H1 (cell line): ENCODE results near the gene LBP. TPM values are rescaled to one million over a fixed set of nuclear protein-coding genes. Genes with fewer than 3 reads are reported as not detected.

ENCODE experiments used
- CTCF ChIA-PET: fragments of 300-600 bp; sonication (Branson Sonifier 250); formaldehyde crosslinking; loops from one replicate; lab custom pipeline; 2021; ENCODE audit not compliant: partially characterized antibody; lab: Charles Lee
- POLR2A ChIA-PET: fragments of 300-600 bp; sonication (Branson Sonifier 250); formaldehyde crosslinking; loops from one replicate; lab custom pipeline; 2021; ENCODE audit warnings: inconsistent platforms; ENCODE audit not compliant: partially characterized antibody; lab: Charles Lee
- DNase-seq, 2 experiments: peaks; one replicate each; pipeline versions ENCODE4 v3.0.0 to v3.0.0-alpha.2; 2010 to 2022; ENCODE audit warnings: low spot score in 2 of 2, low read depth in 1 of 2, mixed read lengths in 1 of 2
- FAIRE-seq: peaks from 2 replicates; lab custom pipeline; 2011; peaks lifted over from hg19 to GRCh38; lab: Jason Lieb, UNC
- H2AFZ ChIP-seq: 2 replicates; pipeline ENCODE4 v1.8.1; 2012; ENCODE audit warnings: low read length, inconsistent platforms
- H2AK5ac ChIP-seq: 2 replicates; pipeline ENCODE4 v1.6.1; 2013; ENCODE audit warnings: low read depth, low read length
- H2BK120ac ChIP-seq: replicated peaks from 2 replicates; pipeline ENCODE3; 2013; ENCODE audit warnings: low read depth, low read length, inconsistent platforms
- H2BK12ac ChIP-seq: 2 replicates; pipeline ENCODE4 v1.6.1; 2013; ENCODE audit warnings: low read depth, low read length
- H2BK15ac ChIP-seq: 2 replicates; pipeline ENCODE4 v1.6.1; 2013; ENCODE audit warnings: low read length
- H2BK20ac ChIP-seq: 2 replicates; pipeline ENCODE4 v1.6.1; 2013; ENCODE audit warnings: low read length
- H2BK5ac ChIP-seq: 2 replicates; pipeline ENCODE4 v1.6.1; 2013; ENCODE audit warnings: low read depth, low read length
- H3K14ac ChIP-seq: 2 replicates; pipeline ENCODE4 v1.6.1; 2013; ENCODE audit warnings: inconsistent platforms; ENCODE audit not compliant: insufficient read length
- H3K18ac ChIP-seq: 2 replicates; pipeline ENCODE4 v1.6.1; 2013; ENCODE audit warnings: low read length; ENCODE audit errors: extremely low read depth
- H3K23ac ChIP-seq: 2 replicates; pipeline ENCODE4 v1.6.1; 2013; ENCODE audit warnings: inconsistent platforms; ENCODE audit not compliant: insufficient read length
- H3K23me2 ChIP-seq: 2 replicates; pipeline ENCODE4 v1.6.1; 2013; ENCODE audit warnings: low read depth, low read length
- H3K27ac ChIP-seq: 2 replicates; pipeline ENCODE4 v1.6.1; 2011; ENCODE audit warnings: low read depth, low read length, inconsistent platforms
- H3K27me3 ChIP-seq, 4 experiments: replicated peaks in 1 of 4; 1 replicate in 1 of 4; 2 replicates in 3 of 4; pipeline versions ENCODE4 v1.6.1 to v1.8.1; 2011 to 2013; ENCODE audit warnings: low read length in 3 of 4, mild to moderate bottlenecking in 3 of 4, inconsistent platforms in 2 of 4, mixed read lengths in 2 of 4, moderate library complexity in 1 of 4; ENCODE audit not compliant: control insufficient read depth in 3 of 4, insufficient read depth in 3 of 4; ENCODE audit errors: extremely low read depth in 1 of 4
- H3K36me3 ChIP-seq, 4 experiments: 2 replicates each; pipeline versions ENCODE4 v1.6.1 to v1.8.1; 2011 to 2013; ENCODE audit warnings: mild to moderate bottlenecking in 4 of 4, low read length in 3 of 4, moderate library complexity in 2 of 4, control low read depth in 1 of 4, inconsistent platforms in 1 of 4; ENCODE audit not compliant: insufficient read depth in 4 of 4, control insufficient read depth in 2 of 4
- H3K4ac ChIP-seq: replicated peaks from 2 replicates; pipeline ENCODE3; 2013; ENCODE audit warnings: low read length, low read depth, mixed read lengths, inconsistent platforms; ENCODE audit not compliant: insufficient read length
- H3K4me1 ChIP-seq, 4 experiments: replicated peaks in 1 of 4; 1 replicate in 1 of 4; 2 replicates in 3 of 4; pipeline versions ENCODE4 v1.6.1 to v1.8.1; 2011 to 2013; ENCODE audit warnings: low read length in 3 of 4, inconsistent platforms in 2 of 4, mixed read lengths in 1 of 4; ENCODE audit not compliant: insufficient read depth in 4 of 4, control insufficient read depth in 3 of 4
- H3K4me2 ChIP-seq, 2 experiments: 2 replicates each; pipeline versions ENCODE4 v1.6.1 to v1.8.1; 2011 to 2013; ENCODE audit warnings: low read depth in 2 of 2, low read length in 2 of 2, control low read depth in 1 of 2, inconsistent platforms in 1 of 2, mild to moderate bottlenecking in 1 of 2; ENCODE audit not compliant: insufficient read depth in 1 of 2
- H3K4me3 ChIP-seq, 4 experiments: fragments of 200-600, 300-600 bp in 1 of 4; sonication (generic), shearing (Covaris generic), sonication (Bioruptor Twin) in 1 of 4; 2 replicates each; pipeline versions ENCODE4 v1.5.1 to v1.8.1; 2011 to 2016; ENCODE audit warnings: low read length in 4 of 4, low read depth in 3 of 4, control low read depth in 2 of 4, inconsistent platforms in 2 of 4, mild to moderate bottlenecking in 2 of 4, mixed read lengths in 1 of 4, moderate library complexity in 1 of 4; ENCODE audit not compliant: insufficient read depth in 2 of 4; ENCODE audit errors: extremely low read depth in 1 of 4
- H3K56ac ChIP-seq: replicated peaks from 2 replicates; pipeline ENCODE3; 2013; ENCODE audit warnings: low read depth, mild to moderate bottlenecking, mixed read lengths, low read length, inconsistent platforms; ENCODE audit not compliant: insufficient read length
- H3K79me1 ChIP-seq: 2 replicates; pipeline ENCODE4 v1.6.1; 2013; ENCODE audit warnings: low read depth, low read length, control low read depth
- H3K79me2 ChIP-seq, 2 experiments: 2 replicates each; pipeline versions ENCODE4 v1.6.1 to v1.8.1; 2012 to 2013; ENCODE audit warnings: low read length in 2 of 2, mild to moderate bottlenecking in 2 of 2, inconsistent platforms in 1 of 2; ENCODE audit not compliant: insufficient read depth in 2 of 2, control insufficient read depth in 1 of 2
- H3K9ac ChIP-seq, 4 experiments: replicated peaks in 1 of 4; 1 replicate in 1 of 4; 2 replicates in 3 of 4; pipeline versions ENCODE4 v1.6.1 to v1.8.1; 2011 to 2013; ENCODE audit warnings: low read depth in 3 of 4, low read length in 3 of 4, control low read depth in 2 of 4, mild to moderate bottlenecking in 2 of 4, moderate library complexity in 2 of 4, inconsistent platforms in 1 of 4; ENCODE audit errors: extremely low read depth in 1 of 4
- H3K9me3 ChIP-seq, 2 experiments: 2 replicates each; pipeline versions ENCODE4 v1.6.1 to v1.8.1; 2012 to 2013; ENCODE audit warnings: mild to moderate bottlenecking in 2 of 2, moderate library complexity in 2 of 2, control low read depth in 1 of 2, inconsistent platforms in 1 of 2, low read depth in 1 of 2, low read length in 1 of 2, mixed read lengths in 1 of 2; ENCODE audit not compliant: insufficient read depth in 2 of 2
- H4K20me1 ChIP-seq, 2 experiments: replicated peaks in 1 of 2; 2 replicates each; pipeline versions ENCODE3 to v1.8.1; 2011 to 2013; ENCODE audit warnings: inconsistent platforms in 2 of 2, low read length in 2 of 2, mild to moderate bottlenecking in 1 of 2; ENCODE audit not compliant: insufficient read depth in 2 of 2, control insufficient read depth in 1 of 2
- H4K5ac ChIP-seq: 2 replicates; pipeline ENCODE4 v1.6.1; 2013; ENCODE audit warnings: low read length, low read depth, mixed read lengths, inconsistent platforms; ENCODE audit not compliant: insufficient read length
- H4K8ac ChIP-seq: 2 replicates; pipeline ENCODE4 v1.8.0; 2013; ENCODE audit warnings: mild to moderate bottlenecking, moderate library complexity, low read length, inconsistent platforms; ENCODE audit not compliant: insufficient read depth; ENCODE audit errors: extremely low read depth
- H4K91ac ChIP-seq: replicated peaks from 2 replicates; pipeline ENCODE3; 2013; ENCODE audit warnings: low read length, mixed read lengths, inconsistent platforms; ENCODE audit not compliant: insufficient read length
- KDM1A ChIP-seq: fragments of 200-600, 300-600 bp; sonication (generic); IDR thresholded peaks from 2 replicates; pipeline ENCODE4 v1.7.1; 2016; ENCODE audit warnings: mild to moderate bottlenecking, low read length, borderline replicate concordance
- PHF8 ChIP-seq: fragments of 200-600 bp; sonication (generic); conservative IDR thresholded peaks from 2 replicates; pipeline ENCODE4 v1.7.1; 2012; ENCODE audit warnings: low read depth, mild to moderate bottlenecking, inconsistent platforms, low read length, moderate library complexity
- RBBP5 ChIP-seq: IDR thresholded peaks from 2 replicates; pipeline ENCODE4 v1.7.1; 2012; ENCODE audit warnings: low read depth, mild to moderate bottlenecking, inconsistent platforms, low read length, moderate library complexity, borderline replicate concordance
- SIN3A ChIP-seq, 2 experiments: IDR thresholded peaks in 1 of 2; conservative IDR thresholded peaks in 1 of 2; 2 replicates each; pipeline ENCODE4 v1.6.1; 2011 to 2012; ENCODE audit warnings: low read length in 2 of 2, improper control_type of control experiment in 1 of 2, low read depth in 1 of 2, mild to moderate bottlenecking in 1 of 2
- TCF12 ChIP-seq: IDR thresholded peaks from 2 replicates; pipeline ENCODE4 v1.6.1; 2011; ENCODE audit warnings: low read depth, mild to moderate bottlenecking, low read length
- WGBS, 2 experiments: shearing (Covaris generic) in 1 of 2; methylation state at CpG; one replicate each; pipeline versions ENCODE4 v1.1.6 to v1.1.7; 2013 to 2015; ENCODE audit warnings: low lambda C conversion rate in 2 of 2, mixed read lengths in 2 of 2, inconsistent platforms in 1 of 2, low coverage in 1 of 2, missing lambda C conversion rate in 1 of 2; ENCODE audit not compliant: insufficient replicate concordance in 2 of 2, insufficient coverage in 1 of 2, insufficient read length in 1 of 2; ENCODE audit errors: extremely low coverage in 1 of 2, missing lambda C conversion rate in 1 of 2; 5-methylcytosine and 5-hydroxymethylcytosine counted together
- polyA plus RNA-seq, 7 experiments: library from polyadenylated mRNA; depleted of rRNA in 3 of 7; stranded (reverse) in 5 of 7; unstranded in 2 of 7; fragments of >200 nt in 5 of 7; fragments of 200-250 nt in 2 of 7; gene quantifications; 1 replicate in 5 of 7; 2 replicates in 1 of 7; 4 replicates in 1 of 7; pipeline versions ENCODE4 v1.2.1 to v1.2.3, GENCODE V29; 2011 to 2013; ENCODE audit warnings: missing spikeins in 2 of 7, mixed read lengths in 2 of 7
- total RNA-seq: library from RNA; stranded (reverse); fragmentation: NEBNext Ultra II Directional; extraction: Animal tissue kit (Norgen Biotek cat#: 25700); gene quantifications from 2 replicates; pipeline ENCODE4 v1.2.1, GENCODE V29; 2021

LBP gene
- total and polyA plus RNA-seq, 2 of the 8 experiments (the other 6 are each of a cell fraction or from before 2014, with no cell fraction given), result 0.60 to 0.63 TPM

- H3K79me1 ChIP-seq, result no peaks in the 10 kb centered on the region
- H3K9ac ChIP-seq, result no peak overlapping the region
- H2BK120ac ChIP-seq, result peak overlapping the region; percentile 91
- H3K4me2 ChIP-seq, result no peak overlapping the region; a peak in 1 of 4 replicates
- POLR2A ChIA-PET, result interaction anchor here (1.0 kb wide), 1 partner anchor 11 kb away, joined by 4 read pairs; no protein-coding TSS in a partner anchor
- DNase-seq (no peak), FAIRE-seq (no peak)
- WGBS, 2 experiments, result 91% methylated on average over 16 of the region's 16 CpGs; no CpG with 5 or more reads in 1 of the 2 experiments
- no peaks in the 10 kb centered on the region for H3K79me2 ChIP-seq
- H3K23ac ChIP-seq, result no peak overlapping the region
- TF ChIP-seq TCF12 (no peak), PHF8 (no peak), KDM1A (no peak), SIN3A (conservative IDR thresholded peaks at IDR 0.05 in 1 of 2, IDR thresholded peaks at IDR 0.05 in 1 of 2; ENCODE audit: low read depth in 1 of 2, low read length in 2 of 2) (no peak), RBBP5 (no peak)
- H4K8ac ChIP-seq, result peak overlapping the region; percentile 71; the same call in 1 of the 2 replicates
- peak overlapping the region; percentile 10; the same call in 1 of the 2 replicates for H2AK5ac ChIP-seq
- H2BK15ac ChIP-seq, result peak overlapping the region; percentile 89; the same call in 1 of the 2 replicates
- no peaks in the 10 kb centered on the region for H3K36me3 ChIP-seq
- H2AFZ ChIP-seq, result no peak overlapping the region
- peak overlapping the region; percentile 14 for H4K5ac ChIP-seq
- CTCF ChIA-PET, result interaction anchor here (1.2 to 1.3 kb wide), 2 partner anchors 13 to 15 kb away, joined by 3 to 6 read pairs; no protein-coding TSS in a partner anchor
- H3K4ac ChIP-seq, result peak overlapping the region; percentile 19
- H3K4me3 ChIP-seq, result no peak overlapping the region
- no peak overlapping the region for H3K14ac ChIP-seq
- H3K9me3 ChIP-seq, result no peaks in the 10 kb centered on the region
- peak overlapping the region; percentile 38; the same call in 1 of the 2 replicates for H2BK20ac ChIP-seq
- H2BK5ac ChIP-seq, result peak overlapping the region; percentile 87
- no peak overlapping the region for H3K56ac ChIP-seq
- H3K23me2 ChIP-seq, result no peaks in the 10 kb centered on the region
- peak overlapping the region; percentile 69; the same call in 1 of the 2 replicates for H2BK12ac ChIP-seq
- H4K91ac ChIP-seq, result peak overlapping the region; percentile 86
- peaks cover 10 to 24% (median 15%) of the 10 kb centered on the region in 4 experiments for H3K4me1 ChIP-seq
- no peaks in the 10 kb centered on the region for H3K27me3 ChIP-seq
- no peaks in the 10 kb centered on the region for H4K20me1 ChIP-seq
- H3K18ac ChIP-seq, result peak overlapping the region; percentile 17; the same call in 1 of the 2 replicates
- H3K27ac ChIP-seq, result peak overlapping the region; percentile 9; the same call in 1 of the 2 replicates
These were observed 2.8 kb upstream of the LBP start for GRCh38 chr20:38343311-38344106.
